Fibroblast of lung (primary cell): ENCODE data around the gene CAPNS2. TPM values are rescaled to one million over a fixed set of nuclear protein-coding genes. Genes with fewer than 3 reads are reported as not detected.

ENCODE experiments used
- DNase-seq, 2 donors: peaks; one replicate each; pipeline versions ENCODE4 v3.0.0 to v3.0.0-alpha.2; 2010; ENCODE audit warnings: low read depth in 2 of 2
- H2AFZ ChIP-seq: 2 replicates; pipeline ENCODE4 v1.5.1; 2012; ENCODE audit warnings: low read length, control low read depth, inconsistent platforms
- H3K27ac ChIP-seq: 2 replicates; pipeline ENCODE4 v1.5.1; 2011; ENCODE audit warnings: low read length, control low read depth; ENCODE audit not compliant: insufficient read depth
- H3K27me3 ChIP-seq: 2 replicates; pipeline ENCODE4 v1.5.1; 2011; ENCODE audit warnings: mild to moderate bottlenecking, low read length; ENCODE audit not compliant: control insufficient read depth, insufficient read depth
- H3K36me3 ChIP-seq: 2 replicates; pipeline ENCODE4 v1.5.1; 2011; ENCODE audit warnings: low read length; ENCODE audit not compliant: control insufficient read depth, insufficient read depth
- H3K4me1 ChIP-seq: 2 replicates; pipeline ENCODE4 v1.5.1; 2011; ENCODE audit warnings: low read length; ENCODE audit not compliant: control insufficient read depth, insufficient read depth; ENCODE audit errors: extremely low read depth
- H3K4me2 ChIP-seq: 2 replicates; pipeline ENCODE4 v1.5.1; 2011; ENCODE audit warnings: low read length, control low read depth; ENCODE audit not compliant: insufficient read depth; ENCODE audit errors: extremely low read depth
- H3K4me3 ChIP-seq, 4 experiments: fragments of 200-600 bp in 1 of 4; sonication (generic) in 1 of 4; replicated peaks in 1 of 4; 2 replicates each; pipeline ENCODE4 v1.5.1; 2011 to 2016; ENCODE audit warnings: low read length in 4 of 4, low read depth in 3 of 4, mild to moderate bottlenecking in 3 of 4, control low read depth in 2 of 4, inconsistent platforms in 1 of 4, mixed read lengths in 1 of 4; ENCODE audit not compliant: insufficient read depth in 1 of 4; ENCODE audit errors: control extremely low read depth in 1 of 4
- H3K79me2 ChIP-seq: 2 replicates; pipeline ENCODE4 v1.5.1; 2012; ENCODE audit warnings: mild to moderate bottlenecking, low read length, inconsistent platforms; ENCODE audit not compliant: control insufficient read depth, insufficient read depth
- H3K9ac ChIP-seq: 2 replicates; pipeline ENCODE4 v1.5.1; 2011; ENCODE audit warnings: mild to moderate bottlenecking, low read length, control low read depth; ENCODE audit not compliant: insufficient read depth
- H3K9me3 ChIP-seq: 2 replicates; pipeline ENCODE4 v1.5.1; 2012; ENCODE audit warnings: low read depth, low read length; ENCODE audit not compliant: control insufficient read depth, insufficient read depth
- H4K20me1 ChIP-seq: 2 replicates; pipeline ENCODE4 v1.5.1; 2011; ENCODE audit warnings: low read length; ENCODE audit not compliant: control insufficient read depth, insufficient read depth; ENCODE audit errors: extremely low read depth
- CTCF ChIP-seq, 2 donors: IDR thresholded peaks in 1 of 2; conservative IDR thresholded peaks in 1 of 2; 1 replicate in 1 of 2; 2 replicates in 1 of 2; pipeline ENCODE4 v1.5.1; 2011 to 2012; ENCODE audit warnings: low read length in 2 of 2, control low read depth in 1 of 2, inconsistent platforms in 1 of 2, low read depth in 1 of 2, mild to moderate bottlenecking in 1 of 2
- EZH2 ChIP-seq: IDR thresholded peaks from 2 replicates; pipeline ENCODE4 v1.5.1; 2012; ENCODE audit warnings: low read length, control low read depth, mild to moderate bottlenecking; ENCODE audit errors: missing control alignments
- polyA minus RNA-seq: library from RNA; depleted of rRNA, polyadenylated mRNA; stranded (reverse); fragments of >200 nt; gene quantifications from 2 replicates; pipeline ENCODE4 v1.2.3, GENCODE V29; 2011; ENCODE audit warnings: low replicate concordance
- polyA plus RNA-seq, 2 donors: library from polyadenylated mRNA; depleted of rRNA in 1 of 2; stranded (reverse) in 1 of 2; unstranded in 1 of 2; fragments of >200 nt; gene quantifications; 2 replicates each; pipeline ENCODE4 v1.2.1, GENCODE V29; 2011 to 2012; ENCODE audit warnings: missing spikeins in 1 of 2
- total RNA-seq: library from RNA; depleted of rRNA; stranded (reverse); fragments of >200 nt; gene quantifications from 2 replicates; pipeline ENCODE4 v1.2.1, GENCODE V29; 2014

The CAPNS2 gene
- 0.51 and 0.66 TPM in 2 replicates for total RNA-seq
- not detected in 2 replicates for polyA plus RNA-seq
- not detected in 2 replicates for polyA plus RNA-seq (2012)
- 7.2 TPM in 1 of 2 replicates, not detected in the other for polyA minus RNA-seq

DNA sequence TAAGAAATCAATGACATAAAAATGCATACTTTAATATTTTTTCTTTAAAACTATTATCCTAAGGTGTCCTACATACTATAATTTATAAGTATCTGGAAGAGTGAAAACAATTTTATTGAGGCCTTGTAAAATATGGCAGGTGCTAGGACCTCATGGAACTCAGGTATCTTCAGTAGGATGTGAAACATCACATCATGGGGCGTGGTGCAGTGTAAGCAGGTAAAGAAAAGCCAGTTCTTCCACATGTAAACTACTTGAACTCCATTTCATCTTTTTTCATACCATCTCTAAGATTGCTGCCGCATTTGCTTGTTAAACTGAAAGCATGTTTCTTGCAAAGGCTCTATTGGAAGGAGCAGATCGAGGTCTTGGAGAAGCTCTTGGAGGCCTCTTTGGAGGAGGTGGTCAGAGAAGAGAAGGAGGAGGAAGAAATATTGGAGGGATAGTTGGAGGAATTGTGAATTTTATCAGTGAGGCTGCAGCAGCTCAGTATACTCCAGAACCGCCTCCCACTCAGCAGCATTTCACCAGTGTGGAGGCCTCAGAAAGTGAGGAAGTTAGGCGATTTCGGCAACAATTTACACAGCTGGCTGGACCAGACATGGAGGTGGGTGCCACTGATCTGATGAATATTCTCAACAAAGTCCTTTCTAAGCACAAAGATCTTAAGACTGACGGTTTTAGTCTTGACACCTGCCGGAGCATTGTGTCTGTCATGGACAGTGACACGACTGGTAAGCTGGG, at the start of gene CAPNS2:
TSS of gene CAPNS2 (plus strand) at position 253 of the 744 bp plus-strand sequence. CDS start at position 326, 73 bp downstream.
- H4K20me1 ChIP-seq: no peaks in the 10 kb centered on the region
- H3K36me3 ChIP-seq: no peaks in the 10 kb centered on the region
- no peak within 1 kb of the TSS for H3K4me3 ChIP-seq
- H3K27ac ChIP-seq: no peak within 1 kb of the TSS
- H3K9me3 ChIP-seq: no peaks in the 10 kb centered on the region
- peaks cover 2% of the 10 kb centered on the region for H3K4me1 ChIP-seq
- no peak within 1 kb of the TSS for H3K9ac ChIP-seq
- TF ChIP-seq EZH2: no peak
- TF ChIP-seq CTCF (conservative IDR thresholded peaks at IDR 0.05 in 1 of 2, IDR thresholded peaks at IDR 0.05 in 1 of 2; ENCODE audit: low read depth in 1 of 2, low read length in 2 of 2): no peak
- no peak for DNase-seq
- H3K79me2 ChIP-seq: no peaks in the 10 kb centered on the region
- no peak within 1 kb of the TSS for H3K4me2 ChIP-seq
- H3K27me3 ChIP-seq: no peaks in the 10 kb centered on the region
- H2AFZ ChIP-seq: no peak within 1 kb of the TSS

DNA sequence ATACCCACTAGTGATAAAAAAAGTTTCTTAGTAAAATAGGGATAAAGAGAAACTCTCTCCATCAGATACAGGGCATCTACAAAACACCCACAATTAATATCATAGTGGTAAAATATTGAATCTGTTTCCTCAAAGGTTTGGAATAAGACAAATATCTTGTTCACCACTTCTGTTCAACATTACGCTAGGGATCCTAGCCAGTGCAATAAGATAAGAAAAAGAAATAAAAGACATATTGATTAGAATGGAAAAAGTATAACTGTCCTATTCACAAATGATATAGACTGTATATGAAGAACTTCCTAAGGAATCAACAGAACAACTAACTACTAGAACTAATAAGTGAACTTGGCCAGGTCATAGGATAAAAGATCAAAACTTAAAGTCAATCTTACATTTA, 44.7 kb upstream of the CAPNS2 start:
- no peak for DNase-seq
- H3K9me3 ChIP-seq: no peaks in the 10 kb centered on the region
- no peaks in the 10 kb centered on the region for H3K79me2 ChIP-seq
- H3K4me1 ChIP-seq: no peaks in the 10 kb centered on the region
- no peak overlapping the region for H3K4me3 ChIP-seq
- H3K27me3 ChIP-seq: no peaks in the 10 kb centered on the region
- H3K27ac ChIP-seq: no peak overlapping the region
- H3K9ac ChIP-seq: no peak overlapping the region
- no peaks in the 10 kb centered on the region for H3K36me3 ChIP-seq
- no peak overlapping the region for H2AFZ ChIP-seq
- TF ChIP-seq EZH2: no peak
- no peak for TF ChIP-seq CTCF (conservative IDR thresholded peaks at IDR 0.05 in 1 of 2, IDR thresholded peaks at IDR 0.05 in 1 of 2; ENCODE audit: low read depth in 1 of 2, low read length in 2 of 2)
- H4K20me1 ChIP-seq: no peaks in the 10 kb centered on the region
- H3K4me2 ChIP-seq: no peak overlapping the region

GRCh38 chr16:55526441-55526840, 40.0 kb upstream of the CAPNS2 start:
- Histone ChIP-seq H4K20me1 (no peaks in the 10 kb centered on the region), H3K9me3 (no peaks in the 10 kb centered on the region), H2AFZ (no peak overlapping the region), H3K4me3 (no peak overlapping the region), H3K36me3 (no peaks in the 10 kb centered on the region), H3K9ac (no peak overlapping the region), H3K4me2 (no peak overlapping the region), H3K4me1 (no peaks in the 10 kb centered on the region), H3K27me3 (no peaks in the 10 kb centered on the region), H3K79me2 (no peaks in the 10 kb centered on the region), H3K27ac (no peak overlapping the region)
- peak in 1 of 2 donors; percentile 69 for DNase-seq
- no peak for TF ChIP-seq EZH2
- no peak for TF ChIP-seq CTCF (conservative IDR thresholded peaks at IDR 0.05 in 1 of 2, IDR thresholded peaks at IDR 0.05 in 1 of 2; ENCODE audit: low read depth in 1 of 2, low read length in 2 of 2)
